Muscle layer of duodenum (tissue), 2 donors: ENCODE results near the gene FUBP3.
A peak's percentile ranks its signal among the peaks of the same experiment; 100 is the strongest.
"Not testable (repeated sequence)": the region's sequence is repeated elsewhere in the genome, so short reads cannot be mapped to it uniquely, and the experiment has no call there.

ENCODE experiments used
- H3K27ac ChIP-seq: one replicate; pipeline ENCODE4 v1.7.0; 2013; ENCODE audit warnings: mild to moderate bottlenecking, low read length
- H3K27me3 ChIP-seq: one replicate; pipeline ENCODE4 v1.7.0; 2013; ENCODE audit warnings: low read depth, mild to moderate bottlenecking, control low read depth, low read length
- H3K36me3 ChIP-seq, 2 donors: one replicate each; pipeline ENCODE4 v1.7.0; 2013; ENCODE audit warnings: low read length in 2 of 2, control low read depth in 1 of 2, mild to moderate bottlenecking in 1 of 2; ENCODE audit not compliant: insufficient read depth in 2 of 2, control insufficient read depth in 1 of 2
- H3K4me1 ChIP-seq, 2 donors: one replicate each; pipeline ENCODE4 v1.7.0; 2013; ENCODE audit warnings: low read length in 2 of 2, mild to moderate bottlenecking in 2 of 2, control low read depth in 1 of 2, moderate library complexity in 1 of 2; ENCODE audit not compliant: insufficient read depth in 2 of 2, control insufficient read depth in 1 of 2
- H3K4me3 ChIP-seq, 2 donors: one replicate each; pipeline ENCODE4 v1.7.0; 2013; ENCODE audit warnings: low read length in 2 of 2, low read depth in 1 of 2, mild to moderate bottlenecking in 1 of 2
- H3K9me3 ChIP-seq, 2 donors: one replicate each; pipeline ENCODE4 v1.7.0; 2013; ENCODE audit warnings: low read length in 2 of 2, control low read depth in 1 of 2, mild to moderate bottlenecking in 1 of 2; ENCODE audit not compliant: control insufficient read depth in 1 of 2
- donor health status: healthy.

The FUBP3 gene

DNA sequence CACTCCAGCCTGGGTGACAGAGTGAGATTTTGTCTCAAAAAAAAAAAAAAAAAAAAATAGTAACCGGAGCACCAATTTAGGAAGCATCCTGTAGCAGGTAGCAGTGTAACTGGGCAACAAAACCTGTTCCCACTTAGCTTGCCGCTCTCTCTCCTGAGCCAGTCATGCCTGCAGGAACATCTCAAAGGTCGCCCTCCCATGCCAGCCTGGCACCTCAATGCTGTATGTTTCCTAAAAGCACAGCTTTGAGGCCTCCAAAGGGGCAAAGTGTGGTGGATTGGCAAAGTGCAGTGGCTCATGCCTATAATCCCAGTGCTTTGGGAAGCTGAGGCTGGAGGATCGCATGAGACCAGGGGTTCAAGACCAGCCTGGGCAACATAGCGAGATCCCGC, 22.3 kb upstream of the FUBP3 start:
- Histone ChIP-seq H3K4me3 (no peak overlapping the region), H3K27ac (no peak overlapping the region), H3K36me3 (no peaks in the 10 kb centered on the region), H3K27me3 (no peaks in the 10 kb centered on the region), H3K4me1 (no peaks in the 10 kb centered on the region), H3K9me3 (no peaks in the 10 kb centered on the region)

GRCh38 chr9:130561056-130561455, 18.3 kb upstream of the FUBP3 start:
- H3K36me3 ChIP-seq = no peaks in the 10 kb centered on the region
- H3K4me3 ChIP-seq = no peak overlapping the region
- no peak overlapping the region for H3K27ac ChIP-seq
- no peaks in the 10 kb centered on the region for H3K4me1 ChIP-seq
- no peaks in the 10 kb centered on the region for H3K27me3 ChIP-seq
- H3K9me3 ChIP-seq = no peaks in the 10 kb centered on the region

GRCh38 chr9:130562525-130562924, 16.9 kb upstream of the FUBP3 start:
- H3K4me1 ChIP-seq, H3K9me3 ChIP-seq, H3K27me3 ChIP-seq, H3K4me3 ChIP-seq, H3K36me3 ChIP-seq, H3K27ac ChIP-seq: not testable (repeated sequence)

- no peak overlapping the region for H3K4me3 ChIP-seq
- no peaks in the 10 kb centered on the region for H3K9me3 ChIP-seq
- no peak overlapping the region for H3K27ac ChIP-seq
- H3K4me1 ChIP-seq = no peaks in the 10 kb centered on the region
- H3K36me3 ChIP-seq = no peaks in the 10 kb centered on the region
- H3K27me3 ChIP-seq = no peaks in the 10 kb centered on the region
These were observed 15.6 kb upstream of the FUBP3 start for GRCh38 chr9:130563797-130564196.

- Histone ChIP-seq H3K9me3 (no peaks in the 10 kb centered on the region), H3K27ac (no peak overlapping the region), H3K36me3 (no peaks in the 10 kb centered on the region), H3K4me3 (no peak overlapping the region), H3K27me3 (no peaks in the 10 kb centered on the region), H3K4me1 (no peaks in the 10 kb centered on the region)
These were observed 13.6 kb upstream of the FUBP3 start for GRCh38 chr9:130565792-130566191.

DNA sequence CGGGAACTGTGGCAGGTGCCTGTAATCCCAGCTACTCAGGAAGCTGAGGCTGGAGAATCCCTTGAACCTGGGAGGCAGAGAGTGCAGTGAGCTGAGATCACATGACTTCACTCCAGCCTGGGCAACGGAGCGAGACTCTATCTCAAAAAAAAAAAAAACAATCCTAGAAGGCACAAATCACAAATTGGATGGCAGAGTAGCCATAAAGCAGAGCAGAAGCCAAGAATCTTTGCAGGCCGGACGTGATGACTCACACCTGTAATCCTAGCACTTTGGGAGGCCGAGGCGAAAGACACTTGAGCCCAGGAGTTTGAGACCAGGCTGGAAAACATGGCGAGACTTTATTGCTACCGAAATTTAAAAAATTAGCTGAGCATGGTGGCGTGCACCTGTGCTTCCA, 9.2 kb upstream of the FUBP3 start:
- Histone ChIP-seq H3K4me1 (no peaks in the 10 kb centered on the region), H3K4me3 (no peak overlapping the region), H3K36me3 (no peaks in the 10 kb centered on the region), H3K9me3 (no peaks in the 10 kb centered on the region), H3K27ac (no peak overlapping the region), H3K27me3 (no peaks in the 10 kb centered on the region)

GRCh38 chr9:130575514-130575913, 3.9 kb upstream of the FUBP3 start:
- Histone ChIP-seq H3K9me3 (no peaks in the 10 kb centered on the region), H3K4me3 (no peak overlapping the region), H3K27ac (no peak overlapping the region), H3K4me1 (peaks cover 5 to 12% of the 10 kb centered on the region in 2 donors), H3K27me3 (no peaks in the 10 kb centered on the region), H3K36me3 (no peaks in the 10 kb centered on the region)

GRCh38 chr9:130576176-130576575, 3.2 kb upstream of the FUBP3 start:
- H3K27me3 ChIP-seq = no peaks in the 10 kb centered on the region
- H3K36me3 ChIP-seq = no peaks in the 10 kb centered on the region
- no peaks in the 10 kb centered on the region for H3K9me3 ChIP-seq
- no peak overlapping the region for H3K4me3 ChIP-seq
- H3K27ac ChIP-seq = no peak overlapping the region
- peaks cover 10 to 19% of the 10 kb centered on the region in 2 donors for H3K4me1 ChIP-seq

GRCh38 chr9:130579738-130580463, 524 bp downstream of the FUBP3 start:
- Histone ChIP-seq H3K4me1 (peaks cover 10 to 22% of the 10 kb centered on the region in 2 donors), H3K9me3 (no peaks in the 10 kb centered on the region), H3K4me3 (peak overlapping the region; percentile 88 to 91), H3K27ac (peak overlapping the region; percentile 52), H3K27me3 (no peaks in the 10 kb centered on the region), H3K36me3 (peaks cover 0 to 3% of the 10 kb centered on the region in 2 donors)

DNA sequence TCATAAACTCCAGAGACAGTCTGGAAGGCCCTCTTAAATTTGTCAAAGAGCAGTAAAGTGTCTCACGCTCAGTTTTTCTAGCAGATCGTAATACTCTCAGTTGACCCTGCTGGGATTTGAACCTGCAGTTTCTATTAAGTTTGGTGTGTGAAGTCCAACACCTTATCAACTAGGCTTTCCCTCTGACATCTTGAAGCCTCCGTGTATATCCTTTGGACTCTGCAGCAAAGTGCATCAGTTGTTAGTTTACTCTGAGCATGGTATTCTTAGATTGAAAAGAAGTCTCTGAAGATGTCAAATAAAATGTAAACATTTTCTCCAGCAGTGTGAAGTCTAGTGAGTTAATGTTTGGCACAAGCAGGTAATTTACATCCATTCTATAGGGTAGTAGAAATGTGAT, 2.4 kb downstream of the FUBP3 start:
- Histone ChIP-seq H3K4me3 (no peak overlapping the region), H3K4me1 (peaks cover 10 to 22% of the 10 kb centered on the region in 2 donors), H3K27ac (no peak overlapping the region), H3K36me3 (peaks cover 0 to 3% of the 10 kb centered on the region in 2 donors), H3K9me3 (no peaks in the 10 kb centered on the region), H3K27me3 (no peaks in the 10 kb centered on the region)

DNA sequence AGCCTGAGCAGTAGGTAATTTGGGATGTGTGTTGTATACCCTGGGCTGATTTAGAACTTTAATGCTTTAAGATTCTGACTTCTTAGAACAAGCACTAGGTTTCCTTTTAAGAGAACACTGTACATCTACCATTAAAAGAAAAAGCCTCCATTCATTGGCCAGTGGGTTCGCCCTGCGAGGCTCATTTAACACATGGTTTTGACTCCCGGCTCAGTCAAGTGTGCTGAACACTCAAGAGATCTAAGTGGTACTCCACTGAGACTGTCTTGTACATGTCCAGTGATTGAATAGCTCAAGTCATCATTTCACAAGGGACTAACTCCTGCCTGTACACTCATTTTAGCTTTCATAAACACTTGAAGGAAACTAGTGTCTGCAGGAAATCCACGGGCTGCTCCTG, 3.9 kb downstream of the FUBP3 start:
- H3K4me3 ChIP-seq = no peak overlapping the region
- peaks cover 0 to 3% of the 10 kb centered on the region in 2 donors for H3K36me3 ChIP-seq
- H3K27me3 ChIP-seq = no peaks in the 10 kb centered on the region
- peaks cover 10 to 19% of the 10 kb centered on the region in 2 donors for H3K4me1 ChIP-seq
- H3K27ac ChIP-seq = no peak overlapping the region
- H3K9me3 ChIP-seq = no peaks in the 10 kb centered on the region

- peaks cover 0 to 5% of the 10 kb centered on the region in 2 donors for H3K4me1 ChIP-seq
- H3K27me3 ChIP-seq = no peaks in the 10 kb centered on the region
- no peak overlapping the region for H3K27ac ChIP-seq
- H3K36me3 ChIP-seq = no peaks in the 10 kb centered on the region
- no peaks in the 10 kb centered on the region for H3K9me3 ChIP-seq
- no peak overlapping the region for H3K4me3 ChIP-seq
These were observed 8.5 kb downstream of the FUBP3 start for GRCh38 chr9:130587921-130588320.
